ENCODE measurements around the gene TRPM3.

Gene TRPM3

GRCh38 chr9:70936536-70936935, 184.9 kb downstream of the TRPM3 start:
- no peak overlapping the region for H3K27ac ChIP-seq (ENCODE audit: extremely low read depth, low read depth, low read length)
- no peak overlapping the region for H3K4me3 ChIP-seq (ENCODE audit: low read depth, low read length)
- no peaks in the 10 kb centered on the region for H3K4me1 ChIP-seq (ENCODE audit: control insufficient read depth, insufficient read depth, low read length)
- no peaks in the 10 kb centered on the region for H3K9me3 ChIP-seq (ENCODE audit: control insufficient read depth, insufficient read depth, low read depth, low read length)
- H3K36me3 ChIP-seq (ENCODE audit: control insufficient read depth in 2 of 2, insufficient read depth in 1 of 2, low read length in 2 of 2) = no peaks in the 10 kb centered on the region
- TF ChIP-seq ZBTB21 (tag by site-specific recombination; IDR thresholded peaks at IDR 0.05) = no peak
- no peak for TF ChIP-seq ZNF664 (tag by site-specific recombination; IDR thresholded peaks at IDR 0.05)
- TF ChIP-seq ZNF560 (tag by site-specific recombination; IDR thresholded peaks at IDR 0.05; ENCODE audit: borderline replicate concordance) = no peak
- no peak for TF ChIP-seq SALL2 (tag by site-specific recombination; IDR thresholded peaks at IDR 0.05; ENCODE audit: borderline replicate concordance)
- no peak for TF ChIP-seq ZNF112 (tag by site-specific recombination; IDR thresholded peaks at IDR 0.05)
- TF ChIP-seq ZNF211 (tag by site-specific recombination; IDR thresholded peaks at IDR 0.05; ENCODE audit: low read depth) = no peak
- ChIA-PET POLR2A (no interaction called here), CTCF (interaction anchor here (0.6 to 1.4 kb wide), 5 partner anchors 12 to 426 kb away, joined by 3 to 8 read pairs (median 5); no protein-coding TSS in a partner anchor)

GRCh38 chr9:70935856-70936255, 185.6 kb downstream of the TRPM3 start:
- TF ChIP-seq ZNF830 (tag by site-specific recombination; IDR thresholded peaks at IDR 0.05; ENCODE audit: low read depth) = no peak
- no peak for TF ChIP-seq ZNF580 (tag by site-specific recombination; IDR thresholded peaks at IDR 0.05)
- no peak for TF ChIP-seq ZNF416 (tag by site-specific recombination; IDR thresholded peaks at IDR 0.05)
- no peak for TF ChIP-seq ZBTB10 (tag by site-specific recombination; IDR thresholded peaks at IDR 0.05)
- ChIA-PET POLR2A (no interaction called here), CTCF (interaction anchor here (0.7 kb wide), 2 partner anchors 27 to 56 kb away, joined by 3 to 4 read pairs; no protein-coding TSS in a partner anchor)
- no peaks in the 10 kb centered on the region for H3K36me3 ChIP-seq (ENCODE audit: control insufficient read depth in 2 of 2, insufficient read depth in 1 of 2, low read length in 2 of 2)
- no peak overlapping the region for H3K4me3 ChIP-seq (ENCODE audit: low read depth, low read length)
- H3K27ac ChIP-seq (ENCODE audit: extremely low read depth, low read depth, low read length) = no peak overlapping the region
- H3K4me1 ChIP-seq (ENCODE audit: control insufficient read depth, insufficient read depth, low read length) = no peaks in the 10 kb centered on the region
- H3K9me3 ChIP-seq (ENCODE audit: control insufficient read depth, insufficient read depth, low read depth, low read length) = no peaks in the 10 kb centered on the region

- H3K9me3 ChIP-seq (ENCODE audit: control insufficient read depth, insufficient read depth, low read depth, low read length) = no peaks in the 10 kb centered on the region
- no peaks in the 10 kb centered on the region for H3K36me3 ChIP-seq (ENCODE audit: control insufficient read depth in 2 of 2, insufficient read depth in 1 of 2, low read length in 2 of 2)
- H3K4me1 ChIP-seq (ENCODE audit: control insufficient read depth, insufficient read depth, low read length) = no peaks in the 10 kb centered on the region
- no peak overlapping the region for H3K27ac ChIP-seq (ENCODE audit: extremely low read depth, low read depth, low read length)
- TF ChIP-seq HOXD13 (CRISPR knock-in tag; IDR thresholded peaks at IDR 0.05; ENCODE audit: borderline replicate concordance) (no peak), ZNF302 (tag by site-specific recombination; IDR thresholded peaks at IDR 0.05; ENCODE audit: low read depth) (no peak), ZNF488 (tag by site-specific recombination; IDR thresholded peaks at IDR 0.05) (no peak), YY2 (tag by site-specific recombination; IDR thresholded peaks at IDR 0.05) (no peak), ZNF658 (tag by site-specific recombination; IDR thresholded peaks at IDR 0.05) (no peak), ZNF311 (tag by site-specific recombination; IDR thresholded peaks at IDR 0.05; ENCODE audit: borderline replicate concordance) (no peak), ZNF138 (tag by site-specific recombination; IDR thresholded peaks at IDR 0.05; ENCODE audit: borderline replicate concordance) (no peak), PRDM10 (tag by site-specific recombination; IDR thresholded peaks at IDR 0.05) (no peak), ZNF776 (tag by site-specific recombination; IDR thresholded peaks at IDR 0.05; ENCODE audit: borderline replicate concordance) (no peak), ZBTB1 (tag by site-specific recombination; IDR thresholded peaks at IDR 0.05) (no peak), BCL11B (tag by site-specific recombination; IDR thresholded peaks at IDR 0.05; ENCODE audit: low read depth) (no peak), ZNF473 (tag by site-specific recombination; IDR thresholded peaks at IDR 0.05) (no peak), ZNF146 (tag by site-specific recombination; IDR thresholded peaks at IDR 0.05) (no peak), ZNF350 (tag by site-specific recombination; IDR thresholded peaks at IDR 0.05) (no peak), ZNF112 (tag by site-specific recombination; IDR thresholded peaks at IDR 0.05) (no peak), KLF9 (tag by site-specific recombination; IDR thresholded peaks at IDR 0.05; ENCODE audit: low read depth) (no peak), ZBTB17 (tag by site-specific recombination; IDR thresholded peaks at IDR 0.05) (no peak)
- ChIA-PET POLR2A (no interaction called here), CTCF (interaction anchor here (0.7 kb wide), 2 partner anchors 221 to 337 kb away, joined by 3 read pairs; no protein-coding TSS in a partner anchor)
- H3K4me3 ChIP-seq (ENCODE audit: low read depth, low read length) = no peak overlapping the region
These were observed 186.8 kb downstream of the TRPM3 start for GRCh38 chr9:70934642-70935041.
